ENCODE results near the gene PCDH19. TPM values are rescaled to one million over a fixed set of nuclear protein-coding genes. Genes with fewer than 3 reads are reported as not detected.
"Not testable (repeated sequence)": the region's sequence is repeated elsewhere in the genome, so short reads cannot be mapped to it uniquely, and the experiment has no call there.

The PCDH19 gene
- total RNA-seq, 1 experiment from 2014 or later, result 0.08 TPM

DNA sequence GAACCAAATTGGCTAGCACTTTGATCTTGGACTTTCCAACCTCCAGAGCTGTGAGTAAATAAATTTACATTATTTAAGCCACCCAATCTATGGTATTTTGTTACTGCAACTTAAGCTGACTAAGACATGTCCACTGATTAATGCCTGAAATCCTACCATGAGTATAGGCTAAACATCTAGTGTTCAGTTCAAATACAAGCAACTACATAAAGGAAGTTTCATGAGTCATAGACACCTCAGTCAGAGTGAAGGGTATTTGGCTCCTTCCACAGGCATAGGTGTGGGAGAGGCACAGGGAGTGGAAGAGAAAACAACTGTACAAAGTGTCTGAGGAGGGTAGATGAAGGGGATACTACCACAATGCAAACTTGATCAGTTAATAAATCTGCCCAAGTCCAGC lies 35.5 kb upstream of the PCDH19 start:
- in situ Hi-C loops (cut with HindIII; ENCODE audit: low pct_unique_long_range_greater_than_20kb, low sequenced_read_pairs) (no loop called here), intact Hi-C loops (cut with micrococcal nuclease; ENCODE audit: unreplicated experiment) (no loop called here)
- H3K27ac ChIP-seq (ENCODE audit: low read length), result no peak overlapping the region
- no peak overlapping the region for H3K4me3 ChIP-seq (ENCODE audit: low read depth in 2 of 2, low read length in 2 of 2)
- ChIA-PET CTCF (no interaction called here), POLR2A (no interaction called here)
- ATAC-seq, result no peak
- no peaks in the 10 kb centered on the region for H3K9me3 ChIP-seq (ENCODE audit: control insufficient read depth, insufficient read depth, low read depth, low read length)
- no peaks in the 10 kb centered on the region for H3K4me1 ChIP-seq (ENCODE audit: control insufficient read depth, insufficient read depth, low read length)
- no peaks in the 10 kb centered on the region; the same call in 1 of the 2 replicates for H3K27me3 ChIP-seq (ENCODE audit: control insufficient read depth, insufficient read depth, low read length)
- BruUV-seq (replicated peaks), result no TSS peak
- no peak for DNase-seq (ENCODE audit: low read depth, low spot score)
- TF ChIP-seq, protein P1, sequence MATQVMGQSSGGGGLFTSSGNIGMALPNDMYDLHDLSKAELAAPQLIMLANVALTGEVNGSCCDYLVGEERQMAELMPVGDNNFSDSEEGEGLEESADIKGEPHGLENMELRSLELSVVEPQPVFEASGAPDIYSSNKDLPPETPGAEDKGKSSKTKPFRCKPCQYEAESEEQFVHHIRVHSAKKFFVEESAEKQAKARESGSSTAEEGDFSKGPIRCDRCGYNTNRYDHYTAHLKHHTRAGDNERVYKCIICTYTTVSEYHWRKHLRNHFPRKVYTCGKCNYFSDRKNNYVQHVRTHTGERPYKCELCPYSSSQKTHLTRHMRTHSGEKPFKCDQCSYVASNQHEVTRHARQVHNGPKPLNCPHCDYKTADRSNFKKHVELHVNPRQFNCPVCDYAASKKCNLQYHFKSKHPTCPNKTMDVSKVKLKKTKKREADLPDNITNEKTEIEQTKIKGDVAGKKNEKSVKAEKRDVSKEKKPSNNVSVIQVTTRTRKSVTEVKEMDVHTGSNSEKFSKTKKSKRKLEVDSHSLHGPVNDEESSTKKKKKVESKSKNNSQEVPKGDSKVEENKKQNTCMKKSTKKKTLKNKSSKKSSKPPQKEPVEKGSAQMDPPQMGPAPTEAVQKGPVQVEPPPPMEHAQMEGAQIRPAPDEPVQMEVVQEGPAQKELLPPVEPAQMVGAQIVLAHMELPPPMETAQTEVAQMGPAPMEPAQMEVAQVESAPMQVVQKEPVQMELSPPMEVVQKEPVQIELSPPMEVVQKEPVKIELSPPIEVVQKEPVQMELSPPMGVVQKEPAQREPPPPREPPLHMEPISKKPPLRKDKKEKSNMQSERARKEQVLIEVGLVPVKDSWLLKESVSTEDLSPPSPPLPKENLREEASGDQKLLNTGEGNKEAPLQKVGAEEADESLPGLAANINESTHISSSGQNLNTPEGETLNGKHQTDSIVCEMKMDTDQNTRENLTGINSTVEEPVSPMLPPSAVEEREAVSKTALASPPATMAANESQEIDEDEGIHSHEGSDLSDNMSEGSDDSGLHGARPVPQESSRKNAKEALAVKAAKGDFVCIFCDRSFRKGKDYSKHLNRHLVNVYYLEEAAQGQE (IDR thresholded peaks at IDR 0.05; ENCODE audit: insufficient read depth in 1 of 2, low read depth in 2 of 2, low read length in 1 of 2), result no peak
- TF ChIP-seq SIN3A (IDR thresholded peaks at IDR 0.05; ENCODE audit: borderline replicate concordance, insufficient read depth, low read depth, low read length) (no peak), TCF7L2 (IDR thresholded peaks at IDR 0.05; ENCODE audit: low read depth, low read length) (no peak)
- TF ChIP-seq, protein P2, sequence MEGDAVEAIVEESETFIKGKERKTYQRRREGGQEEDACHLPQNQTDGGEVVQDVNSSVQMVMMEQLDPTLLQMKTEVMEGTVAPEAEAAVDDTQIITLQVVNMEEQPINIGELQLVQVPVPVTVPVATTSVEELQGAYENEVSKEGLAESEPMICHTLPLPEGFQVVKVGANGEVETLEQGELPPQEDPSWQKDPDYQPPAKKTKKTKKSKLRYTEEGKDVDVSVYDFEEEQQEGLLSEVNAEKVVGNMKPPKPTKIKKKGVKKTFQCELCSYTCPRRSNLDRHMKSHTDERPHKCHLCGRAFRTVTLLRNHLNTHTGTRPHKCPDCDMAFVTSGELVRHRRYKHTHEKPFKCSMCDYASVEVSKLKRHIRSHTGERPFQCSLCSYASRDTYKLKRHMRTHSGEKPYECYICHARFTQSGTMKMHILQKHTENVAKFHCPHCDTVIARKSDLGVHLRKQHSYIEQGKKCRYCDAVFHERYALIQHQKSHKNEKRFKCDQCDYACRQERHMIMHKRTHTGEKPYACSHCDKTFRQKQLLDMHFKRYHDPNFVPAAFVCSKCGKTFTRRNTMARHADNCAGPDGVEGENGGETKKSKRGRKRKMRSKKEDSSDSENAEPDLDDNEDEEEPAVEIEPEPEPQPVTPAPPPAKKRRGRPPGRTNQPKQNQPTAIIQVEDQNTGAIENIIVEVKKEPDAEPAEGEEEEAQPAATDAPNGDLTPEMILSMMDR (IDR thresholded peaks at IDR 0.05), result no peak
- H3K36me3 ChIP-seq (ENCODE audit: control insufficient read depth, insufficient read depth, low read length), result no peaks in the 10 kb centered on the region

DNA sequence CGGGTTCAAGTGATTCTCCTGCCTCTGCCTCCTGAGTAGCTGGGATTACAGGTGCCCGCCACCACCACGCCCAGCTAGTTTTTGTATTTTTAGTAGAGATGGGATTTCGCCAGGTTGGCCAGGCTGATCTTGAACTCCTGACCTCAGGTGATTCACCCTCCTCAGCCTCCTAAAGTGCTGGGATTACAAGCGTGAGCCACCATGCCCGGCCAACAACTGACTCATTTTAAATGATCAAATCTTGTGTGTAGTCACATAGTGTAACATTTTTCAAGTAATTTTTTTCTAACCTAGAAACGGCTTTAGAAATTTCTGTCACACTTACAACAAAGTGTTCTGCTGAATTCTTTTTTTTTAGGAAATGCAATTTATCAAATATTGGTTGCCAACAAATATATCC lies 31.2 kb upstream of the PCDH19 start:
- CTCF ChIA-PET, result interaction anchor here (0.7 kb wide), 1 partner anchor 19 kb away, joined by 5 read pairs; no protein-coding TSS in a partner anchor
- POLR2A ChIA-PET; H3K36me3 ChIP-seq (ENCODE audit: control insufficient read depth, insufficient read depth, low read length); ATAC-seq; H3K27ac ChIP-seq (ENCODE audit: low read length); BruUV-seq (replicated peaks); H3K27me3 ChIP-seq (ENCODE audit: control insufficient read depth, insufficient read depth, low read length); H3K4me1 ChIP-seq (ENCODE audit: control insufficient read depth, insufficient read depth, low read length); H3K4me3 ChIP-seq (ENCODE audit: low read depth in 2 of 2, low read length in 2 of 2); in situ Hi-C loops (cut with HindIII; ENCODE audit: low pct_unique_long_range_greater_than_20kb, low sequenced_read_pairs); DNase-seq (ENCODE audit: low read depth, low spot score); intact Hi-C loops (cut with micrococcal nuclease; ENCODE audit: unreplicated experiment); H3K9me3 ChIP-seq (ENCODE audit: control insufficient read depth, insufficient read depth, low read depth, low read length): not testable (repeated sequence)

DNA sequence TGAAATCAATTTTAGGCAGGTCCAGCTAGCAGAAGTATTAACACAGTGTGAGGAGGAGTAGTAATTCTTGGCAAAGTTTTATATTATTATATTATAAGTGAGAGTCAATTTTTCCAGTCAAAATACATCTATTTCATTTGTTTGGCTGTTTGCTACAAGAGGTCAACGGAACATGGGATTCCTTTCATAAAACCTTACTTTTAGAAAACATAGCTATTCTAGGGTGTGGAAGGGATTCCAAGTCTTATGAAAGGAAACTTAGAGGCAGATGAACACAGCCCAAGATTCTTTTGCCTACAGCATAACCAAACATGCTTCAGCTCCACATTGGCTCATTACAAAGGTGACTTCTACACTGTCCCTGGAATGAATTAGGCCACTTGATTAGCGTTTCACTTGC lies 29.9 kb upstream of the PCDH19 start:
- no peak for DNase-seq (ENCODE audit: low read depth, low spot score)
- no peaks in the 10 kb centered on the region for H3K27me3 ChIP-seq (ENCODE audit: control insufficient read depth, insufficient read depth, low read length)
- no peak for ATAC-seq
- H3K4me1 ChIP-seq (ENCODE audit: control insufficient read depth, insufficient read depth, low read length), result no peaks in the 10 kb centered on the region
- in situ Hi-C loops (cut with HindIII; ENCODE audit: low pct_unique_long_range_greater_than_20kb, low sequenced_read_pairs) (no loop called here), intact Hi-C loops (cut with micrococcal nuclease; ENCODE audit: unreplicated experiment) (no loop called here)
- no TSS peak for BruUV-seq (replicated peaks)
- CTCF ChIA-PET, result no interaction called here
- H3K9me3 ChIP-seq (ENCODE audit: control insufficient read depth, insufficient read depth, low read depth, low read length), result no peaks in the 10 kb centered on the region
- TF ChIP-seq TCF7L2 (IDR thresholded peaks at IDR 0.05; ENCODE audit: low read depth, low read length) (no peak), POLR2AphosphoS5 (IDR thresholded peaks at IDR 0.05; ENCODE audit: low read depth, low read length) (no peak), SIN3A (IDR thresholded peaks at IDR 0.05; ENCODE audit: borderline replicate concordance, insufficient read depth, low read depth, low read length) (no peak)
- TF ChIP-seq, protein P2 (IDR thresholded peaks at IDR 0.05), result no peak
- TF ChIP-seq, protein P1 (IDR thresholded peaks at IDR 0.05; ENCODE audit: insufficient read depth in 1 of 2, low read depth in 2 of 2, low read length in 1 of 2), result no peak
- H3K4me3 ChIP-seq (ENCODE audit: low read depth in 2 of 2, low read length in 2 of 2), result no peak overlapping the region
- H3K27ac ChIP-seq (ENCODE audit: low read length), result no peak overlapping the region
- POLR2A ChIA-PET, result no interaction called here
- H3K36me3 ChIP-seq (ENCODE audit: control insufficient read depth, insufficient read depth, low read length), result no peaks in the 10 kb centered on the region

All from Panc1 (cell line).